Body of pancreas (tissue), 4 donors: ENCODE measurements around the gene CDHR4. TPM values are rescaled to one million over a fixed set of nuclear protein-coding genes. Genes with fewer than 3 reads are reported as not detected.
"Not testable (repeated sequence)": the region's sequence is repeated elsewhere in the genome, so short reads cannot be mapped to it uniquely, and the experiment has no call there.

Source experiments
- ATAC-seq: fragments of 150-250 bp; one replicate; pipeline ENCODE4 v1.9.1; 2016
- DNase-seq, 4 donors: peaks; one replicate each; pipeline ENCODE4 v3.0.0-alpha.2; 2019
- H3K27ac ChIP-seq, 4 donors: fragments of 200-600 bp; sonication (generic); 1 replicate in 3 of 4; 2 replicates in 1 of 4; pipeline versions ENCODE4 v1.5.1 to v1.6.1; 2016 to 2019; ENCODE audit warnings: mild to moderate bottlenecking in 1 of 4, mixed read lengths in 1 of 4, moderate library complexity in 1 of 4
- H3K27me3 ChIP-seq, 2 donors: fragments of 200-600 bp; sonication (generic); one replicate each; pipeline ENCODE4 v1.6.0; 2016; ENCODE audit warnings: mild to moderate bottlenecking in 1 of 2
- H3K36me3 ChIP-seq, 2 donors: fragments of 200-600 bp; sonication (generic); replicated peaks in 1 of 2; 2 replicates each; pipeline ENCODE4 v1.5.1; 2016; ENCODE audit warnings: low read depth in 2 of 2; ENCODE audit not compliant: insufficient read depth in 1 of 2
- H3K4me1 ChIP-seq: fragments of 200-600 bp; sonication (generic); one replicate; pipeline ENCODE4 v1.6.0; 2016
- H3K4me3 ChIP-seq, 2 donors: fragments of 200-600 bp; sonication (generic); 1 replicate in 1 of 2; 2 replicates in 1 of 2; pipeline ENCODE4 v1.5.1; 2016 to 2019
- H3K9me3 ChIP-seq, 3 donors: fragments of 200-600 bp; sonication (generic); 1 replicate in 2 of 3; 2 replicates in 1 of 3; pipeline ENCODE4 v1.5.1; 2016
- CTCF ChIP-seq, 7 experiments: fragments of 450-650 bp in 4 of 7; fragments of 200-600 bp in 3 of 7; sonication (generic) in 3 of 7; IDR thresholded peaks; one replicate each; pipeline ENCODE4 v1.5.1; 2016 to 2019; ENCODE audit warnings: antibody characterized with exemption in 7 of 7
- POLR2A ChIP-seq, 3 donors: fragments of 450-650 bp; IDR thresholded peaks; one replicate each; pipeline ENCODE4 v1.6.1; 2016; ENCODE audit warnings: antibody characterized with exemption in 3 of 3, mild to moderate bottlenecking in 2 of 3
- WGBS, 2 donors: methylation state at CpG; one replicate each; pipeline ENCODE4 v1.1.5; 2017; 5-methylcytosine and 5-hydroxymethylcytosine counted together
- intact Hi-C: fragments of 100-400 bp; cut with DNase I; formaldehyde crosslinking; loops from one replicate; pipeline ENCODE4 v1.15.1; 2023
- total RNA-seq, 2 donors: library from RNA; depleted of rRNA; stranded (reverse); fragments of >200 nt; gene quantifications; one replicate each; pipeline ENCODE4 v1.1.0, GENCODE V29; 2016

The CDHR4 gene
- total RNA-seq, 2 donors from 2014 or later = 0.26 TPM; not detected in 1

- Histone ChIP-seq H3K4me3 (no peak overlapping the region), H3K36me3 (no peaks in the 10 kb centered on the region), H3K4me1 (peaks cover 36% of the 10 kb centered on the region), H3K9me3 (no peaks in the 10 kb centered on the region), H3K27ac (peak overlapping the region in 1 of 4 donors; percentile 98), H3K27me3 (no peaks in the 10 kb centered on the region)
- WGBS, 2 donors = 81 to 87% methylated on average over 5 of the region's 5 CpGs
- DNase-seq (no peak), ATAC-seq (no peak)
- TF ChIP-seq POLR2A (IDR thresholded peaks at IDR 0.05) = no peak
- TF ChIP-seq CTCF (IDR thresholded peaks at IDR 0.05) = no peak
- intact Hi-C loops = no loop called here
Measured at GRCh38 chr3:49787536-49787935, 12.1 kb downstream of the CDHR4 start.

DNA sequence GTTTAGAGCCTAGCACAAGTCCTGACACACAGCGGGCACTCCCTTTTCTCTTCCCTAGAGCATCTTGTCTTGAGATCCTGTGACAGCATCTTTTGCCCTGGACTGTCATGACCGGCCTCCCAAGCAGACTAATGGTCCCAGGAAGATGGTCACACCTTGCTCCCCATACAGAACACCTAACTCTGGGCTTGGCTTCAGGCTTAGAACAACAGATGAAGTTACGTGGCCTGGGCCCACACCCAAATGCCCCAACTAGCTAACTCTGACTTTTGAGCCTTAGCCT, 12.6 kb downstream of the CDHR4 start:
- DNase-seq (no peak), ATAC-seq (no peak)
- H3K4me1 ChIP-seq = peaks cover 40% of the 10 kb centered on the region
- no peaks in the 10 kb centered on the region for H3K27me3 ChIP-seq
- no peak overlapping the region for H3K4me3 ChIP-seq
- peak overlapping the region; percentile 88 to 99 (median 96) for H3K27ac ChIP-seq
- 79 to 84% methylated on average over 3 of the region's 3 CpGs for WGBS, 2 donors
- no peaks in the 10 kb centered on the region for H3K36me3 ChIP-seq
- intact Hi-C loops = no loop called here
- TF ChIP-seq CTCF (IDR thresholded peaks at IDR 0.05) (no peak), POLR2A (IDR thresholded peaks at IDR 0.05) (no peak)
- H3K9me3 ChIP-seq = no peaks in the 10 kb centered on the region

GRCh38 chr3:49786357-49787181, 13.1 kb downstream of the CDHR4 start, which contains the start of gene IP6K1:
Gene IP6K1 (minus strand): TSS chr3:49786542. CDS start chr3:49748040, 38,502 bp downstream.
- Histone ChIP-seq H3K4me3 (peak within 1 kb of the TSS; percentile 94 to 99), H3K9me3 (no peaks in the 10 kb centered on the region), H3K27ac (peak within 1 kb of the TSS; percentile 88 to 99 (median 96)), H3K36me3 (peaks cover 0 to under 1% of the 10 kb centered on the region in 2 donors), H3K4me1 (peaks cover 41% of the 10 kb centered on the region), H3K27me3 (no peaks in the 10 kb centered on the region)
- peak in 1 of 7 experiments; percentile 1 for TF ChIP-seq CTCF (IDR thresholded peaks at IDR 0.05)
- peak; percentile 72 to 91 (median 89) for TF ChIP-seq POLR2A (IDR thresholded peaks at IDR 0.05)
- 0 to 3% methylated on average over 12 to 46 of the region's 55 CpGs for WGBS, 2 donors
- DNase-seq = peak; percentile 100
- peak; percentile 99 for ATAC-seq
- intact Hi-C loops = no loop called here

DNA sequence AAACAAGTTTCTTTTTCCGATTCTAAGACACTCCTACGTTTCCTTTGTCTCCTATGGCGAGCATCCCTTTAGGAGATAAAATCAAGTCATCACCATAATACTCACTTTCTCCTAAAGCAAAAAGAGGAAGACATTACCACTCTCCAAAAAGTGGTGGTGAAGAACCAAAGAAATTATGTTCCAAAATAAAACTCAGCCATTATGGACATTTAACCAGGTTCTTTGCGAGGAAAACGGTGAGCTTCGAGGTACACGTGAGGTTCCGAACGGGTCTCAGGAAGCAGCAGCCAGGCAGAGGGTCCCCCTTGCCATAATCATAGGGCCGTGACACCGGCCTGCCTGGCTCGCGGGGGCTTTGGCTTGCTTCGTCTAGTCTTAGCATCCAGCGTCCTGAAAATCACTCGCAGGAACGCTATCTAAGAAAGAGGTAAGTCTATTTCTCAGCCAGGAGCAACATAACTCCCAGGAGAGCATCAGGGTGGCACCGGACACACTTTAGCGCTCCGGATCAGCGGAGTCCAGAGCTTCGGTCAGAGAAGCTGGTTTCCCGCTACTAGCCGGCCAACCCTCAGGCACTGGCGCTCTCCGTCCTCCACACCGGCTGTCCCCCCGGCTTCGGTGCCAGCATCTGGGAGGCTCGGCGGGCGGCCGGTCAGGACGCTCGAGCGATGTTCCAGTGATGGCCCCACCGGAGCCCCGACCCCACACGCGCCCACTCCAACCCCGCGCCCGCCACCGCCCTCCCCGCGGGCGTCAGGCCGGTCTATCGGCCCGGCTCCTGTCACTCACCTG, 13.9 kb downstream of the CDHR4 start:
- Histone ChIP-seq H3K27ac (peak overlapping the region; percentile 88 to 99 (median 96)), H3K4me3 (peak overlapping the region; percentile 94 to 99), H3K9me3 (no peaks in the 10 kb centered on the region), H3K4me1 (peaks cover 46% of the 10 kb centered on the region), H3K27me3 (no peaks in the 10 kb centered on the region), H3K36me3 (peaks cover 0 to 3% of the 10 kb centered on the region in 2 donors)
- intact Hi-C loops = no loop called here
- DNase-seq (peak in 3 of 4 donors; percentile 46 to 54 (median 49)), ATAC-seq (peak; percentile 35)
- TF ChIP-seq POLR2A (IDR thresholded peaks at IDR 0.05) (no peak), CTCF (IDR thresholded peaks at IDR 0.05) (no peak)
- WGBS, 2 donors = 2 to 5% methylated on average over 14 to 41 of the region's 50 CpGs

GRCh38 chr3:49782277-49782676, 17.4 kb downstream of the CDHR4 start:
- H3K9me3 ChIP-seq, H3K4me3 ChIP-seq, H3K36me3 ChIP-seq, H3K27me3 ChIP-seq, ATAC-seq, intact Hi-C loops, H3K27ac ChIP-seq, DNase-seq: not testable (repeated sequence)
- 97 to 100% methylated on average over 7 to 9 of the region's 9 CpGs for WGBS, 2 donors
- H3K4me1 ChIP-seq = peaks cover 52% of the 10 kb centered on the region
